Bone marrow (tissue), 2 donors: Measurements from ENCODE around the gene CHRND.
"Not testable (repeated sequence)": the region's sequence is repeated elsewhere in the genome, so short reads cannot be mapped to it uniquely, and the experiment has no call there.

Experiments
- DNase-seq, 2 donors: peaks; one replicate each; lab custom pipeline; 2025; lab: John Stamatoyannopoulos, UW

The CHRND gene

DNA sequence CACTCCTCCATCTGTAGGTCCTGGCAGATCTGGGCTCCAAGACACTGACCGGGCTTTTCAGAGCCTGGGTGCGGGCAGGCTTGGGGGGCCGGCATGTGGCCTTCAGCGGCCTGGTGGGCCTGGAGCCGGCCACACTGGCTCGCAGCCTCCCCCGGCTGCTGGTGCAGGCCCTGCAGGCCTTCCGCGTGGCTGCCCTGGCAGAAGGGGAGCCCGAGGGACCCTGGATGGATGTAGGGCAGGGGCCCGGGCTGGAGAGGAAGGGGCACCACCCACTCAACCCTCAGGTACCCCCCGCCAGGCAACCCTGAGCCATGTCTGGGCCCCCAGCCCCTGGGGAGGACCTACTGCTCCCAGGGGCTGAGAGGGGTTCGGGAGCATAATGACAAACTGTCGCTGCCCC lies 761 bp upstream of the CHRND start:
- no peak for DNase-seq

DNA sequence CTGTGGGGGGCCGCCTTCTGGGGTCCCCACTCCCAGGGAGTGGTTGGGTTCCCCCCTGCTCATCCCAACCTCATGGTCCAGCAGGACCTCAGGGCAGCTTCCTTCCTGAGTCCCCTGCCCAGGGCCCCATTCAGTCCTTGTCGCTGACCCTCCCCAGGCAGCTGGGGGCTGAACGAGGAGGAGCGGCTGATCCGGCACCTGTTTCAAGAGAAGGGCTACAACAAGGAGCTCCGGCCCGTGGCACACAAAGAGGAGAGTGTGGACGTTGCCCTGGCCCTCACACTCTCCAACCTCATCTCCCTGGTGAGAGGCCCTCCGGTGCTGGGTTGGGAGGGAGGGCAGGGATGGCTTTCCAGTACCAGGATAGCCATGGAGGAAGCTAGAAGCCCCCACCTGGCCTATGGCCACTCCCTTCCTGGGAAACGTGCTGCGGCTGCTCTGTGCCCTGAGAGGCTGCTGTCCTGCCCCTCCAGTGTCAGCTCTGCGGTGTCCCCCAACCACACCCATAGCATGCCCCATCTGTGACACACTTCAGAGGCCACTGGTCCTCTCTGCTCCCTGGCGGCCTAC lies 497 bp downstream of the CHRND start:
- no peak for DNase-seq

DNA sequence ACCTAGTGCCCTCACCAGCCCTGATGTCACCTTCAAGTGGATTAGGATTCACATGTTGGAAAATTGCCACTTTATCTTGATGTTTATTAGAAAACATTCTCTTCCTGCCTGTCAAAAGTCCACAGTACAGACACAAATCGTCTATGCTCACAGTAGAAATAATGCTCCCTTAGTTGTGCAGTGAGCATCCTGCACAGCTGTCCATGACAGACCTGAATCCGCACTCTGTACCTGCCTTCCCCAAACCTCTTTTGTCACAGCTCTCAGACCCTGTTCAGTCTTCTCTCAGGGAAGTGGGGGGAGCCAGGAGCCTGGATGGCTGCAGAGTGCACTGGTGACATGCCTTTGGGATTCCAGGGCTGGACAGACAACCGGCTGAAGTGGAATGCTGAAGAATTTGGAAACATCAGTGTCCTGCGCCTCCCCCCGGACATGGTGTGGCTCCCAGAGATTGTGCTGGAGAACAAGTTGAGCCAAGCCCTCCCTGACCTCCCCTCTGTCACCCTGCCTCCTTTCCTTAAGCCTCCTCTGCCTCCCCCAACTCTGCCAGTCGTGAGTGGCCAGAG lies 2.0 kb downstream of the CHRND start:
- DNase-seq = no peak

GRCh38 chr2:232528746-232529460 lies 2.9 kb downstream of the CHRND start:
- DNase-seq = peak in 1 of 2 donors; percentile 4

DNA sequence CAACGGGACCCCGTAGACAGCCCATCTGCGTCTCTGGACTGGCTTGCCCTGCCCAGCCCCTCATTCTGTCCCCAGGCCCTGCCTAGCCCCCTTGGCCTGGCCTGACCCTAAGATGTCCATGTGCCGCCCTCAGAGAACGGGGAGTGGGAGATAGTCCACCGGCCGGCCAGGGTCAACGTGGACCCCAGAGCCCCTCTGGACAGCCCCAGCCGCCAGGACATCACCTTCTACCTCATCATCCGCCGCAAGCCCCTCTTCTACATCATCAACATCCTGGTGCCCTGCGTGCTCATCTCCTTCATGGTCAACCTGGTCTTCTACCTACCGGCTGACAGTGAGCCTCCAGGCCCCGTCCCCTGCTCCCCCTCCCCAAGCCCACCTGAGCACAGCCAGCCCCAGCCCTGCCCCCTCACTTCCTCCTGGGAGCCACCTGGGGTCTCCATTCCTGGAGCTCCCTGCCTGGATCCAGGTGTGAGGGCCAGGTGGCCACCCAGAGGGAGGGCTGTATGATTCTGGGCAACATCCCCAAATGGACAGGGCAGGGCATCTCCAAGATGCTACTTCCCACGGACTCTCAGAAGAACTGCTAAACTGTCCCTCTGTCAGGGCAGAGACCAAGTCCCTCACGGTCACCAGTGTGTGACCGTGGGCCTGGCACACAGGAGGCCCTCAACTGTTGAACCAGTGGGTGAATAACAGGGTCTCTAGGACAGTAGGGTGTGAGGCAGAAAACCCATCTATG lies 4.0 kb downstream of the CHRND start:
- no peak for DNase-seq

DNA sequence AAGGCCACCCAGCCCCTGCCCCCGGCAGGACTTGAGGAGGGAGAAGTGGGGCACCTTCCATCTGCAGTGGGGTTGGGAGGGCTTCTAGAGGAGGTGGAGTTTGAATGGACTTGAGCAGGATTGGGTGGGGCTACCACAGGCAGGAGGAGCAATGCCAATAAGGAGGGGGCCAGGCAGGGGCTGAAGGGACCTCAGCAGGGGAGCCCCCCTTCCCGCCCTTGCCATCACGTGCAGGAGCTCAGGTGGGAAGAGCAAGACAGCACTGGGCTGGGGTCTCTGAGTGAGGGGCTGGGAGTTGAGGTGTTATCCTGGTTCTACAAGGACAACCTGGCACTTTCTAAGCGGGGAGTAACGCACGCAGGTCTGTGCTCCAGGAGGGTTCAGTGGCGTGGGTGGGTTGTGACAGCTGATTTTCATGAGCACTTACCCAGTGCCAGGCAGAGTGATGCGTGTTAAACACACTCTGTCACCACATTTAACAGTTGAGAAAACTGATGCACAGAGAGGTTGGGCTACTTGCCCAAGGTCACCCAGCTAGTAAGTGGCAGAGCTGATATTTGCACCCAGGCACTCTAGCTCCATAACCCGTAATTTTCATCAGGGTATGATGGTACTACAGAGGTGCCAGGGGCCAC lies 4.8 kb downstream of the CHRND start:
- DNase-seq = no peak

DNA sequence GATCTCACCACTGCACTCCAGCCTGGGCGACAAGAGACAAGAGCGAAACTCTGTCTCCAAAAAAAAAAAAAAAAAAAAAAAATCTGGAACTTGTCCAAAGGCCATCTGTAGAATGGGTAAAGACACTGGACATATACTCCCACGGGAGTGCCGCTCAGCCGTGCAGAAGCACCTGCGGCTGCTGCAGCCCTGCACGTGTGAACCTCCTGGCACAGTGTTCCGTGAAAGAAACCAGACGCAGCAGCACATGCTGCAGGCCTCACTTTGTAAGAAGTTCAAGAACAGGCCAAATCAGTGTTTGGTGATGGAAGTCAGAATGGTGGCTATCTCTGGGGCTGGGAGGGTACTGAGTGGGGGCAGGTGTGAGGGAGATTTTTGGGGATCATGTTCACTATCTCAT lies 6.5 kb downstream of the CHRND start:
- DNase-seq = no peak

GRCh38 chr2:232532821-232533220 lies 6.9 kb downstream of the CHRND start:
- not testable (repeated sequence) for DNase-seq

DNA sequence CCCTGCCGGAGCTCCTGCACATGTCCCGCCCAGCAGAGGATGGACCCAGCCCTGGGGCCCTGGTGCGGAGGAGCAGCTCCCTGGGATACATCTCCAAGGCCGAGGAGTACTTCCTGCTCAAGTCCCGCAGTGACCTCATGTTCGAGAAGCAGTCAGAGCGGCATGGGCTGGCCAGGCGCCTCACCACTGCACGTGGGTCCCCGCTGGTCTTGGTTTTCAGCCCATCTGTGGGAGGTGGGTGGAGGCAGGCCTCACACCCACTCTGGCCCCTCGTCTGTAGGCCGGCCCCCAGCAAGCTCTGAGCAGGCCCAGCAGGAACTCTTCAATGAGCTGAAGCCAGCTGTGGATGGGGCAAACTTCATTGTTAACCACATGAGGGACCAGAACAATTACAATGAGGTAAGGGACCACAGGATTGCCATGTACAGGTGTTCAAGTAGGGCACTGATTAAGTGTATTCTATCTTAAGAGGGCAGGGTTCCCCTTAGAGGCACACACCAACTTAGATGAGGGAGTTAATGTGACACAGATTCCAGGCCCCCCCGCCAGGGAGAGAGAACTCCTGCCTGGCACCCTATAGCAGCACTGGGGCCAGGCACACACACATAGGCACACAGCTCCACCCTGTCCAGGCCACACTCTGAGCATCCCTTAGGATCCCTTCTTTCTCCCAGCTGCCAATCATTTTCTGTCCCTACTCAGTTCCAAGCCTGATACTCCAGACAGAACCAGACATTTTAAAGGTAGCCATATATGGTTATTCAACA lies 8.2 kb downstream of the CHRND start:
- DNase-seq = no peak

DNA sequence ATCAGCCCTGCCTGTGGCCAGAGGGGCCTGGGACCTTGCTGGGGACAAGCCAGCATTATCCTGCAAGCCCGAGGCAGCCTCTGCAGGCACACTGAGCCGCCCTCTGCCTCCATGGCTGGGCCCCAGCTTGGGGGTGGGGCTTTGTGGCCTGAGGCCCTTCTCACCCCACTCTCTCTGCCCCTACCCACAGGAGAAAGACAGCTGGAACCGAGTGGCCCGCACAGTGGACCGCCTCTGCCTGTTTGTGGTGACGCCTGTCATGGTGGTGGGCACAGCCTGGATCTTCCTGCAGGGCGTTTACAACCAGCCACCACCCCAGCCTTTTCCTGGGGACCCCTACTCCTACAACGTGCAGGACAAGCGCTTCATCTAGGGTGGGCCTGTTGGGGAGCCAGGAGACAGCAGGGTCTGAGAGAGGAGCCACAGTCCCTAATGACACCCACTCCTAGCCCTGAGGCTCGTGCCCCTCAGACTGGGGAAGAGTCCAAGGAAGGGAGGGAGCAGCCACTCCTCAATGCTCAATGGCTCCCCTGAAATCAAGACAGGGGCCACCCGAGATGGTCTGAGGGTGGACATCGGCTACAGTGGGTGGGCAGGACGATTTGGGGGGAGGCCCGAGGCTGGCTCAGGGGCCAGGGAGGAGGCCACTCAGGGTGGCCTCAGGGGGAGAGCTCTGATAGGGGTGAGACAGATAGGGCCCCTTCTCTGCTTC lies 9.1 kb downstream of the CHRND start:
- no peak for DNase-seq

DNA sequence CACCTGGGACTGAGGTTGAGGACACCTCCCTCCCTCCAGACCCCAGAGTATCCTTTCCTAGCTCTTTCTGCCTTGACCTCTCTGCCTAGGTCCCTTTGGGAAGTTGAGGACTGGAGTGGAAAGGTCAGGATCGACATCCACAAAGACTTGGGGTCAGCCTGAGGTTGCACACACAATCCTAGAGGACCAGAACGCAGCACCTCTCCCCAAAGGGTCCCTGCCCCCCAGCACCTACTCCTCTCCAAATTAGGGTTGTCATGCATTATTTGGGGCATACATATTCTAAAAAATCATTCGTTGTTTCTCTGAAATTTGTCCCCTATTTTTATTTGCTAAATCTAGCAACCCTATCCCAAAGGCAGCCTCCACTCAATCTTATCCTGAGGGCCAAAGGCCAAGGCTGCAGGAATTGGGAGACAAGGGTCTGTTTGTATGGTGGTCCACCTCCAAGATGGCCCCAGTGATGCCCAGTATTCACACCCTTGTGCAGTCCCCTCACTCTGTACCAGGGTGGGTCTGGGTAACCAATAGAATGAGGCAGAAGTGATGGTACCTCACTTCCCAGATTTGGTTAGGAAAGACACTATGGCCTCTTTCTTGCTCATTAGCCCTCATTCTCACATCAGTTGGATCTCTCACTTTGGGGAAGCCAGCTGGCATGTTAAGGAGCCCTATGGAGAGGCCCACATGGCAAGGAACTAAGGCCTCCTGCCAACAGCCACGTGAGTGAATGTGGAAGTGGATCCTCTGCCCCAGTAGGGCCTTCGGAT lies 10.0 kb downstream of the CHRND start:
- no peak for DNase-seq

GRCh38 chr2:232537079-232537478 lies 11.1 kb downstream of the CHRND start:
- no peak for DNase-seq

DNA sequence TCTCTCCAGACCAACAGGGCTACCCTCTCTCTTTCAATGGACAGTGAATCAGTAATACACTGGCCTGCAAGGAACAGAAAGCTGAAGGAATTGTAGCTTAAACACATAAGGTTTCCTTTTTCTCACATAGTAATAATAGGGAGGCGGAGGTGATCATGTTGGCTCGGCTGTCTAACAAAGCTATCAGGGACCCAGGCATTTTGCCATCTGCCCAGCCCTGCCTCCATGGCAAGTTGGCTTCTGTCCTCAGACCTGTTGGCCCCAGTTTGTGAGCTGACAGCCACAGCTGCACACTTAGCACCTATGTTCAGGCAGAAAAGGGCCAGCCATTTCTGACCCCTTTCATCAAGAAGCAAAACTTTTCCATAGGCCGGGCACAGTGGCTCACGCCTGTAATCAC lies 11.5 kb downstream of the CHRND start:
- DNase-seq = no peak

- no peak for DNase-seq
Measured at GRCh38 chr2:232538671-232539070, 12.7 kb downstream of the CHRND start.

DNA sequence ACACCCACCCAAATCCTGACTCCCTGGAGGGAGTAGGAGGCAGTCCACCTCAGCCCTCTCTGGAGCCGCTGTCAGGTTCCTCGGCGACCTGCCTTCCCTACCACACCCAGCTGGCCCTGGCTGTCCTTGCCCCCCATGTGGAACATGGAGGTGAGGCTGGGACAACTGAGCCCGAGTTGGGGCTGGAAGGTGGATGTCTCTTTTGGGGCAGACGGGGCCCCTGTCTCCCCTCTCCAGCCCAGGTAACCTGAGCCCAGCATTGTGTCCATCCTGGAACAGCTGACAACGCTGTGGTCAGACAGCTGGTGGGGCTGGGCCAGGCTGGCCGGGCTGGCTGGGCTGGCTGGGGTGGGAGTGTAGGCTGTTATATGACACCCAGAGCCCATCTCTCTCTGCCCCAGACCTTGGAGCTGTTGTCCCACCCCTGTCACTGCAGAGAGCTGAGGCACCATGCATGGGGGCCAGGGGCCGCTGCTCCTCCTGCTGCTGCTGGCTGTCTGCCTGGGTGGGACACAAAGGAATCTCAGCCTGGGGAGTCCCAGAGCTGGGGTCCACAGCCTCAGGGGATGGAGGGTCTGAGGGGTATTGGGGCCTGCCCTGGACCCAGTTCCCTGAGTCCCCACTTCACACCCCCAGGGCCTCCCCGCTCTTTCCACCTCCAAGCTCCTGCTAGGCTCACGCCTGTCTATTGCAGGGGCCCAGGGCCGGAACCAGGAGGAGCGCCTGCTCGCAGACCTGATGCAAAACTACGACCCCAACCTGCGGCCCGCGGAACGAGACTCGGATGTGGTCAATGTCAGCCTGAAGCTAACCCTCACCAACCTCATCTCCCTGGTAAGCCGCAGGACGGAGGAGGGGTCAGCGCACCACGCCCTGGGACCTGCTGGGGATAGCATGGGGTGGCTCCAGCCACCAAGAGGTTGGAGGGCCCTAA lies 13.6 kb downstream of the CHRND start, which contains the start of gene CHRNG:
TSS of gene CHRNG (plus strand) at position 395 of the 934 bp plus-strand sequence. CDS start at position 451, 56 bp downstream.
- no peak for DNase-seq

DNA sequence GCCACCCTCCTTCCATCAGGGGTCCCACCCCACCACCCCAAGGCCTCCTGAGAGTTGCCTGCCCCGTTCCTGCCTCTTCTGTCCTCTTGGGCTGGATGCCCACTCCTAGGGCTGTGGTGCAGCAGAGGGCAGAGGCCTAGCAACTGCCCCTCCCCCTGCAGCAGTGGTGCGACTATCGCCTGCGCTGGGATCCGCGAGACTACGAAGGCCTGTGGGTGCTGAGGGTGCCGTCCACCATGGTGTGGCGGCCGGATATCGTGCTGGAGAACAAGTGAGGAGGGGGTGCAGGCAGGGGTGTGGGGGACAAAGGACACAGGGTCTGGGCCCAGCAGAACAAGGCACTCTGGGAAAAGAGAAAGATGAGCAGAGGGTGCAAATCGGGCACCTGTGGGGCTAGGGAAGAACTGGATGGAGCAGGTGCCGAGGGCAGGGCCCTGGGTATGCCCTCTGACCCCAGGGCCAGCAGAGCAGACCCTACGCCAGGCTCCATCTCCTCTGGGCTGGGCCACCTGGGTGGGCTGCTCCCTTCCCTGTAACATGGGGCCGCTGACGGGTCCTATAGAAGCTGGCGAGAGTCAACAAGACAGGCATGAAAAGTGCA lies 14.6 kb downstream of the CHRND start:
- DNase-seq = no peak

GRCh38 chr2:232541195-232541960 lies 15.4 kb downstream of the CHRND start:
- DNase-seq = no peak
